ENCODE measurements around the gene LAMA5.

The LAMA5 gene

DNA sequence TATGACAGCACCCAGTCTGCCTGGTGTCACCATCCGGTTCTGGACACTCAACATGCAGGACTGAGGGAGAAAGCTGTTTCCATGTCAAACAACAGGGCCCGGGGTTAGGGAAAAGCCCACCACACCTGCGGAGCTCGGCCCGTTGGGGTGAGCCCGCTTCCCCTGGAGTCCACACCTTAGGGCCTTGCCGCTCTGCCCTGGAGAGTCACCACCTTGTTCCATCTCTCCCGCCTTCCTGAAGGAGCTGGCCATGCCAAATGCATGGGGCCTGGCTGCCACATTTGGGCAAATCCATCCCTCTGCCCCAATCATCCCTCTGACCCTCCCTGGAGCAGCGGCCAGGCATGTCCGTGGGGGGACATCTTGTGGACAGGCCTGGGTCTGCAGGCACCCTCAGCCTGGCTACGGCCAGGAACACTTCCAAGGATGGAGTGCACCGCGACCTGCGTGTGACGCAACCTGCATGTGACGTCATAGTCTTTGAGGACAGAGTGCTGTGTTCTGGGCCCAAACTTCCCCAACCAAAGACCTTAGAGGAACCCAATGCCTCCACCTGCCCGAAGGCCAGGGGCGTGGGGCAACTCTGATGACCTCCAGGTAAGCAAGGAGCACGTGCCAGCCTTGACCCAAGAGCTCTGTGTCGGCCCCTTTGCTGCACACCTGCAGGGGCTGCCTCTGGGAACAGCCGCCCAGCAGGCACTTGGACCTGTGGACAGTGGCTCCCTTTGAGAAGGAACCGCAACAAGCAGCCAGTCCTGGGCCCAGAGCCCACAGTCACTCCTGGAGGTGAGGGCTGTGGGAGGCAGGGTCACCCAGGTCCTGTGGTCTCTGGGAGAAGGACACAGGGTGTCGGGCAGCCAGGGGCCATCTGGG, 38.2 kb upstream of the LAMA5 start:
- no peak for DNase-seq (ENCODE audit: low read depth in 2 of 2)

DNA sequence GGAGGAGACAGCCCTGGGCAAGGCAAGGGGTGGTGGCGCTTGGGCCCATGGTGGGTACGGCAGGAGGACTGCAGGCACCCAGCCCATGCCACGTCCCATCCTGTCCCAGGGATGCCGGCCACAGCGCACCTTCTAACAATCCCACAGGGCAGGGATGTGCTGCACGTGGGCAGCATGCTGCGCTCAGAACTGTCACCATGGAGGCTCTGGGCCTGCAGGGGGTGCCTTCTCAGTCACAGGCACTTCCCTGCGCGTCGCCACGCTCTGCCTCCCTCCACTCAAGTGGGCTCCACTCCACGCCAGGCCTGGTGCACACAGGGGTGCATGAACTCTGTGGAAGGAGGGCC, 37.6 kb upstream of the LAMA5 start:
- DNase-seq (ENCODE audit: low read depth in 2 of 2) = no peak

DNA sequence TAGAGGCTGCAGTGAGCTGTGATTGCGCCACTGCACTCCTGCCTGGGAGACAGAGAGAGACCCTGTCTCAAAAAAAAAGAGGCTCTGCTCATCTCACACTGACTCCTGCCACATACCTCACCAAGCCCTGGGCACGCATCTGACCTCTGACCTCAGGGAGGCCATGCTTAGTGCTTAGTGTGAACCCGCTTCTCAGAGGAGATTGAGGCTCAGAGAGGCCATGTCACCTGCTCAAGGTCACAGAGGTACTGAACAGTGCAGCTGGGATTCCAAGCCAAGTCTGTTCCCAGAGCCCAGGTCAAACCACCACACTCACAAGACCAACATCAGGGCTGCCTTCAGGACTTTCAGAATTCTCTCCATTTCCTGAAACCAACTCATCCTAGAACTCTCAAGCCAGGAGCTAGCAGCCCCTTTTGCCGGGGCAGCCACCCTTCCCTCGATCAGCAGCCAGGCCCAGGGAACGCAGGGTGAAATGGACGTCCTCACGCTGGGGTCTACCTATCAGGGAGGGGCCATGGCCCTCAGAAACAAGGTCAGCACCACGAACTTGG, 37.1 kb upstream of the LAMA5 start:
- DNase-seq (ENCODE audit: low read depth in 2 of 2) = no peak

DNA sequence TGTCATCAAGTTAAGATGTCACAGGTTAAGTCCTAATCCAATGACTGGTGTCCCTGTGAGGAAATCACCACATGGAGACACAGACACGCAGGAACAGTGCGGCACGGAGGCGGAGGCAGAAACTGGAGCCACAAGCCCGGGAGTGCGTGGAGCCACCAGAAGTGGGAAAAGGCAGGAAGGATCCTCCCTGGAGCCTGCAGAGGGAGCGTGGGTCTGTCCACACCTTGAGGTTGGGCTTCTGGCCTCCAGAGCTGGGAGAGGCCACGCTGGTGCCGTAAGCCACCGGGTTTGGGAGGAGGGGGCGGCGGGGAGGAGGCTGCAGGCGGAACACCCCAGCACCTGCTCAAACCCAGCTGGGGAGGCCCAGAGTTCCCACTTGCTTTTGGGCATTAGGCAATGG, 36.2 kb upstream of the LAMA5 start:
- DNase-seq (ENCODE audit: low read depth in 2 of 2) = no peak

DNA sequence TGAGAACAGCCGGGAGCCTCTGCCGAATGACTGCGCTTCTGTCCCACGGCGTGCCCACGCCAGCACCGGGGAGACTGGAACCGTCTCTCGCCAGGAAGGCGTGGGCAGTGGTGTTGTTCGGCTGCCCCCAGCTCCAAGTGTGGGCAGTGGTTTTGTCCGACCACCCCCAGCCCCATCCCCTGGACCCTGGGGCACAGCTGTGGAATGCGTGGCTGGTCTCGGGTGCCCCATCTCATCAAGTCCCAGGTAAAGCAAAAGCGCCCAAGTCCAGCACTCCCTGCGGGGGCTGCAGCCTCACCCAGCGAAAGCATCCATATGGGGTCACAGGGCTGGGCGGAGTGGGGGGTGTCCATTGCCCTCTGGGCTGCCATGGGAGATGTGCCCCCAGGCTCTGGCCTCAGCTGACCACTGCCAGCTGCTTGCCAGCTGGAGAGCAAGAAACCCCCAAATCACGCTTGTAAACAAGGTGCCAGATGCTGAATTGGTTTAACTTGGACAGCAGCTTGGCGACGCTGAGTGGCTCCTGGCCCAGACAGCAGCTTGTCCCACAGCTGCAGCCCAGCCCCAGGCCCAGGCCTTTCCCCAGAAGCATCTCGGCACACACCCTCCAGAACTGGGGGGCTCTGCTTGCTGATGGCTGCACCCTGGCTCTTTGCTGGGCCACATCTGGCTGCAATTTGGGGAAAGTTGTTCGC, 35.5 kb upstream of the LAMA5 start:
- no peak for DNase-seq (ENCODE audit: low read depth in 2 of 2)

DNA sequence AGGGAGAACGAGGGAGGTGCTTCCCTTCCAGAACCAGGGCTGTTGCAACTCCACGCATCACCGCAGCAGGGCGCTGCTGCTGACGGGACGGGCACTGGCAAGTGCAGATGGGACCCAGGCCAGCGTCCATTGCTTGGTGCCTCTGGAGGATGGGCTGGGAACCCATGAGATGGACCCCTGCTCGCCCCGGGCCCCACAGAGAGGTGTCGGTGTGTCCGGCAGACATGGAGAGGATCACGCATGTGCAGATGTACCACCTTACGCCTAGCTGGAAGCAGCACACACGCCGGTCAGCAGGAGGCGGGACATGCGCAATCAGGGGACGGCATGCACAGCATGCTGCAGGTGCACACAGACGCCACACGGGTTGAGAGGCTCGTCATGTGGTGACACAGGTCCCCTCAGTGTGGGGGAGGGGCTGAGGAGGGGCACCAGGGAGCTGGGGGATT, 34.2 kb upstream of the LAMA5 start:
- no peak for DNase-seq (ENCODE audit: low read depth in 2 of 2)

DNA sequence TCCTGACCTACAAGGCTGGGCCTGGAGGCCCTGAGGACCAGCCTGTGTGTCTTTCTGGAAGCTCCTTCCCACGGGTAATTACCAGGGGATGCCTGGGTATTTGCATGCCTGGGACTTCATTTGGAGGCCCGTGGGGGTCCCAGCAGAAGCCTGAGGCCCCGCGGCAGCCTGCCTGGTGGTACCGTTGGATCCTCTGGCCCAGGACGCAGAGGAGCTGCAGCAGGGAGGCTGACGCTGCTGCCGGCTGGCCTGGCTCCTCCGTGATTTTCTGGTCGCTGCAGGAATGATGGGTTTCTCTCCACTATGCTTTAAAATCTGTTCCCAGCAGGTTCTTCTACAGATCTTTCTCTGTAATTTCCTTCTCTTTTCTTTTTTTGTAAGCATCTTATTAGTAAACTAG, 33.4 kb upstream of the LAMA5 start:
- DNase-seq (ENCODE audit: low read depth in 2 of 2) = no peak

DNA sequence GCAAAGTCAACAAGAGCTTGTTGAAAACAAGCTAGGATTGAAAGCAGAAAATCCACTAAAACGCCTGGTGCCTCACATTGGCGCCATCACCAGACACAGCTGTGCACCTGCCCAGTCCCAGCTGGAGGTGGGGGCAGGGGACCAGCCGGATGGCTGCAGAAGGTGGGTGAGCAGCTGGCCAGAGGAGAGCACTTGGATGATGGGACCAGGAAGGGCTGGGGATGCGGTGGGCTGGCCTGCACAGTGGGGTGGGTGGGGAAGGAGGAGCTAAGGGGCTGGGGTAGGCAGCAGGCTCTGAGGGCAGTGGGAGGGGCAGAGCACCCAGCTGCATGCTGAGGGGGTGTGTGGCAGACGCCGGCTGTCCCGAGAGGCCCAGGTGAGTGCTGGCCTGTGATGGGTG, 32.9 kb upstream of the LAMA5 start:
- DNase-seq (ENCODE audit: low read depth in 2 of 2) = no peak

DNA sequence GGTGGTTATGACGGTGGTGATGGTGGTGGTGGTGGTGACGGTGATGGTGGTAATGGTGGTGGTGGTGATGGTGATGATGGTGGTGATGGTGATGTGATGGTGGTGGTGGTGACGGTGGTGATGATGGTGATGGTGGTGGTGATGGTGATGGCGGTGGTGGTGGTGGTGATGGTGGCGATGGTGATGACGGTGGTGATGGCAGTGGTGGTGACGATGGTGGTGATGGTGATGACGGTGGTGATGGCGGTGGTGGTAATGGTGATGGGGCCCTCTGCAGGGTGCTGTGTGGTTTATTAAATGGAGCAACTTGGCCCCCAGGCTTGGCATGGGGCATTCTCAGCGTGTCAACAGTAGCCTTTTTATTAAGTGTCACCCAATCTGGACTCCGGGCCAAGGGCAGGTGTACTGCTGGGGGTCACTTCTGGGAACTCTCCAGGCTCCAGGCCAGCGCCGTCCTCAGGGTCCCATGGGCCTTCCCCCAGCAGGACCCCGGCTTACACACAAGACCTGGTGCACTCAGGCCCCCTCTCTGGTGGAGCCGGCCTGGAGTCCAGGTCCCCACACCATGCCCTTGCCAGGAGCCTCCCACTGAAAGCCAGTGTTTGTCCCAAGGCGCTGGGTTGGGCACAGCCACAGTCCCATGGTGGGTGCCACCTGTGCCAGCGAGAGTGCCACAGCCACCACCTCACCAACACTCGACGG, 31.2 kb upstream of the LAMA5 start:
- no peak for DNase-seq (ENCODE audit: low read depth in 2 of 2)

DNA sequence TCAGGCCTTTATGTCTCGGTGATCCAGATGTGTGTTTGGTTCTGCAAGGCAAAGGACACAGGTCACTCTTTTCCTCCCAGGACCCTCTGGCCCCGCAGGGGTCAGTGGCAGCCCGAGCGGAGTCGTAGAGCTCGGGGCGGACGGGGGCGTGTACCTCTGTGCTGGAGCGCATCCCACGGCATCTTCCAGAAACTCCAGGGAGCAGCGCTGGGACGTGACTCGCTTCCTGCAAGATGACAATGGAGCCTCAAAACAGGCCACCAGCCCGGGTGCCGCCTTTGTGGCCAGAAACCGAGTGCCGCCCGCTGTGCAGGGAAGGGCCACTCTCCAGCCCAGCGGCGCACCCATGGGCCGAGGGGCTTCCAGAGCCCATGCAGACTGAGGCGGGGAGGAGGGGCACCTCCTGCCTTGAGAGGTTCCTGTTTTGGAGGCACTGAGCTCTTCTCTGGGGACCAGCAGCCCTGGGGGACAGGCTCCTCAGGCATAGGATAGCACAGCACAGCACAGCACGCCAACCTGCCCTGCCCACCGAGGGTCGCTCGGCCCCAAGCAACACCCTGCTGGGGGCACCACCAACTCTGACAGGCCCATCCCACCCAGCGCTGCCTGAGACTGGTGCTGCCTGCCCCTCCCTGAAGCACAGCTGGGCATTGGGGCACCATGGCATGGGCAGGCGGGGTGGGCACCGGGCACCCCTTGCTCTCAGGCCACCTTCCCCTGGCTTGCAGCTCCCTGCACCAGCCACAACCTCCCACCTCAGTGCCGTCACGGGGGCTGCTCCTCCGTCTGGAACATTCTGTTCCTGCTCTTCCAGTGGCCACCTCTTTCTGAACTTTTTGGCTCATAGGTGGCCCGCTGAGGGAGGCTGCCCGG, 29.5 kb upstream of the LAMA5 start:
- DNase-seq (ENCODE audit: low read depth in 2 of 2) = no peak

DNA sequence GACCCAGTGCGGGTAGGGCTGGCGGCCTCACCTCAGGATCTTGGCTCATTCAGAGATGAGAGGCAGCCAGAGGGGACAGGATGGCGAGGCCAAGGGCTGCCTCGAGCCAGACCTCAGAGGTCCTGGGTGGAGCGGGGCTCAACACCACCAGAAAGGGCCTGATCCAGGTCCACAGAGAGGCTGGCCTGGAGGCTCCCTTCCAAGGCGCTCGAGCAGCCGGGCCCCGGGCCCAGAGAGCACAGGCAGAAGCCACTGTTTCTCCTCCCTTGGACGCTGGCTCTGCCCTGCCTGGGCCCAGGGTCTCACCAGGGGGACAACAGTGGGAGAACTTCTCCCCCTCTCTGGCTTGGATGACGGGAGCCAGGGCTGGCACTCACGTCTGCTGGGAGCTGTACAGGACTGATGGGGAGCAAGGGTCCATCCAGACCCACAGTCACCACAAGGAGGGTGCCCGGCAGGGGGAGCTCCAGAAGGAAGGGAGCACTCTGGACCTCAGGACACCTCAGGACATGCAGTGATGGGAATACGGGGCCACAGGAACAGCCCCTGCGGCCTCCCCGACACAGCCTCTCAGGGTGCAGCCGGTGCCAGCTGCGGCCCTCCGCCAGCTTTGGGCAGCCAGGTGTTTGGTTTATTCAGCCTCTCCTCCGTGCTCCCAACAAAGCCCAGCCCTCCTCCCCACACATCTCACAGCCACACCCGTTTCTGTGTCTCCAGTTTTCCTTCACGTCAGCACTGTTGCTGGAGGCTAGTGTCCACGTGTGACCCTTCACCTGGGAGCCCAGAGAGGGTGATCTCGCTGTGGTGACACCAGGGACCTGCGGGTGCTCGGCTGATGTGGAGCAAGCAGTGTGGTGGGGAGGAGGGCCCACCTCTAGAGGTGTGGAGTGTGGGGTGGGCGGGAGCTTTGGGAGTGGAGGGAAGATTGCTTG, 28.5 kb upstream of the LAMA5 start:
- no peak for DNase-seq (ENCODE audit: low read depth in 2 of 2)

DNA sequence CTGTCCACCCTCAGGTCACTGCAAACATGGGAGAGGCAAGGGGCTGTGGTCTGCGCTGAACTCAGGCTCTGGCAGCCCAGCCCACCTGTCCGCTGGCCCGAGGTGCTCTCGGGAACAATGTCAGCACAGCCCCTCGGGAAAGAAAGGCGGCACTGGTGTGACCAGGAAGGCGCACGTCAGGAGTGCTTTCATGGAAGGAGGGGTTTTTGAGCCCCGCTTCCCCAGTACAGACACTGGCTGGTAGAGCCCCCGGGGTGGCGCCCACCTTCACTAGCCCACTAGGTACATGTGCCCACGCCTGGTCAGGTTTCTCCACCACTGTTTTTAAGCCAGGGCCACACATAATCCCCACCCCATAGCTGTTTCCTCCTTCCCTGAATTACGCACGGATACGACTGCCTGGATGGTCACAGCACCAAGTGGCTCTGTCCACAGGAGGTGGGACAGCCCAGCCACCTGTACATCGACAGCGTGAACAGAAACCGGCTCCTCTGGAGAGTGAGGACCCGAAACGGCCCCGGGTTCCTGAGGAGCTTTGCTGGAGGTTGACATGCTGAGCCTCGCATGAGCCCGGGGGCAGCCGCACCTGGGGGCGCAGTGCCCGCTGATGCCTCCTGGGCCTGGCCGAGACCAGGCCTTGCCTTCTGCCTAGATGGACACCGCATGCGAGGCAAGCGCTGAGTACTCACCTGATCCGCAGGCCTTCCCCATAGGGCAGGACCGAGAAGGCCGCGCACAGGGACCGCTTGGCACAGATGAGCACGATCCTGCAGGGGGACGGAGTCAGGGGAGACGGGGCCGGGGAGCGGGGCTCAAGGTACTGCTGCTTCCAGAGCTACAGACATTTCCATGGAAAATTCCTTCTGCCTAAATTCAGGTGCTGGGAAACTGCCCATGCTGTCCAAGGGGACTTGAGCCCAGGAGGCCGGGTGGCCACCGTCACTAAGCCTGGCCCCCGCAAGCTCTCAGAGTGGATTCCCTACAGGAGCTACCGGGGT, 27.4 kb upstream of the LAMA5 start:
- DNase-seq (ENCODE audit: low read depth in 2 of 2) = no peak

DNA sequence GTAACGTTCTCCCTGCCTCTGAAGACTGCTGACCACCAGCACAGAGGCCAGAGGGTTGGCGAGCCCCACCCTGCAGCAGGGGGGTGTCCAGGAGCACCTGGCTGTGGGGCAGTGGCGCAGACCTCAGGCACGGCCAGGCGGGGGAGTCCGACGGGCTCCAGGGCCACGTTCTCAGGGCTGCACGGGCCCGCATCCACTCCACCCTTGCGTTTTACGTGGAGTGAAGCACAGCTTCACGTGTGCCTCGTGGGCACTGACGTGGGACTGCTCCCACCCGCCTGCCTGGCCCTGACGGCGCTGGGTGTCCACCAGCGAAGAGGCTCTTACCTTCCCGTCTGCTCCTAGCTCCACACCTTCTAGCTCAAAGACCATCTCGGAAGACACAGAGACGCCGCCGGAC, 26.7 kb upstream of the LAMA5 start:
- no peak for DNase-seq (ENCODE audit: low read depth in 2 of 2)

DNA sequence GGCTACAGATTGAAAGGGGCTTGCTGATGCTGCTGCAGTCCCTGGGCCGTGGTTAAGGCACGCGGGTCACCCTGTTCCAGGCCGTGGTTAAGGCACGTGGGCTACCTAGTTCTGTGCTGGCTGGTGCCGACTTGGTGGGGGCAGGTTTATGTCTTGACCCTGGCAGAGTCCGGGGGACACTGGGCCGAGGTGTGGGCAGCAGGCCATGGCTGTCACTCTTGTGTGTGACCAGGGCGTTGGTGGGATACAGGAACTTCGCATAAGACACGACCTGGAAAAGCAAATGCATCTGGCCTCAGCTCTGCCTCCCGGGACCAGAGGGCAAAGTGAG, 26.2 kb upstream of the LAMA5 start:
- no peak for DNase-seq (ENCODE audit: low read depth in 2 of 2)

DNA sequence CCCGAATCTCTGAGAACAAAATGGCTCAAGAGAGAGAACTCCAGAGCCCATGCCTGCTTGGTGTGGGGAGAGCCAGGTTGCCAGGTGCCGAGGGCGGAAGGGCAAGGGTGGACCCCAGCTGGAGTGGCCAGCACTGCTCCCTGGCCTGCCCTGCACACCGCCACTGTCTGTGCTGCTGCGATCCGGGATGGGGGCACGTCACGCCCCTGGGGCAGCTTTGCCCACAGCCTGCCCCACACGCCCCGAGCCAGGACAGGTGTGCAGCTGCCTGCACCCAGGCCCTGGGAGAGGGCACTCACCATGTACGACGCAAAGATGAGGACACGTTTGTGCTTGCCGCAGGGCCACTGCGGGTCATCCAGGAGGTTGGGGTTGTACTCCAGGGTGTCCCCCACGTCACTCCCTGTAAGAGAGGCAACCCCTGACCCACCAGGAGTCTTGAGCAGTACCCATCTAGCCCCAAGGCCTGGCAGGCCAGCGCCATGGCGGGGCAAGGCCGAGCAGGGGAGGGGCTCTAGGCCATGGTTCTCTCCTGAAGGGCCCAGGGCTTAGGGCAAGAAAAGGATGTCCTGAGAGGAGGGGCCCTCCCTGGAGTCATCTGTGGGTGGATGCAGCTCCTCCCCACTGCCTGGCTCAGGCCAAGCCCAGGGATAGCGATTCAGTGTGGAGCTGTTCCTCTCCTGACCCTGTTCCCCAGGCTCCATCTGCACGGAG, 25.7 kb upstream of the LAMA5 start:
- DNase-seq (ENCODE audit: low read depth in 2 of 2) = no peak

DNA sequence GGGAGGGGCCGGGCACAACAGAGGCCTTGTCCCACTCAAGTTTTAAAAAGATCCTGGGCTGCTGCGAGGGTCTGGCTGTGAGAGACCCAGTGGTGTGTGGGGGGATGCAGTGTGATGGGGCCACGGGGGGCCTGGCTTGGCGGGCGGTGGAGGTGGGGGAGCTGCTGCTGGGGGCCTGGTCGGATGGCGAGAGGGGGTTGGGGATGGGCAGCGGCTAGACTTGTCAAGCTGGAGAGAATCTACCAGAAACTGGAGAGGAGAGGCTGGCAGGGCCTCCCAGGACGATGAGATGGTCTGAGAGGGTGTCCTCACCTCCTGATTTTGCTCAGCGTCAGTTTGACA, 24.9 kb upstream of the LAMA5 start:
- no peak for DNase-seq (ENCODE audit: low read depth in 2 of 2)

DNA sequence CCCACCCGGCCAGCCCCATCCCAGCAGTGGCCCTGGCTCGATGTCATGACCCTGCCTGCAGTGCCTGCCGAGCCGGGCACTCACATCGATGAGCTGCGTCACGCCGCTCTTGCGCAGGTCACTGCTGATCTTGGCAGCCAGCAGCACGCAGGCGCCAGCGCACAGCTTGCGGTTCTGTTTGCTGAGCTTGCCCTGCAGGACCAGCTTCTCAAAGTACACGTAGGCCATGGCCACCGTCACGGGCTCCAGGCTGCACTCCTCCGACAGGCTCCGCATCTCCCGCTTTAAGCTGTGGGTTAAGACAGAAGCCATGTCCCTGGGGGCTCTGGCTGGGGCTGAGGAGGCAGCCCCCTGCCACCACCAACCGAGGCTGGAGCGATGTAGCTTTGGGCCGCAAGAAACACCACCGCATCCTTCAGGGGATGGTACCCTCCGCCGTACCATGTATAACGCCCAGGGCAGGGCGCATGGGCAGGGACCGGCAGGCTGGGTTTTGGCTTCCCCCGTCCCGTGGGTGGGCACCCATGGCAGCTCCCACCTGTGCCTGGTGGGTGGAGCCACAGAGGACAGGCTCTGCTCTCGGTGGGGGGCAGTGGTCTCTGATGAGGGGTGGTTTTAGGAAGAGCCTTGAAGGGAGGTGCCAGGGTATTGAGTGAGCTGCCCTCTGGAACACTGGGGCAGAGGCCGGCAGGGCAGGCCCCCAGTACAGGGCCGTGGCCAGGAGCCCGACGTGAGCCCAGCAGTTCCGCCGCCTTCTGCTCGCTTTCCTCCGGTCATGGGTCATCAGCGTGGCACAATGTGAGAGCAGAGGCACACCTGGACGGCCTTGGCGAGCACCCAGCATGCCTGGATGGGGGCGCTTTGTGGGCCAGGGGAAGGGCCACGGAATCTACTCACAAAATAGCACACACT, 24.3 kb upstream of the LAMA5 start:
- no peak for DNase-seq (ENCODE audit: low read depth in 2 of 2)
